HG03103 (cell line): ENCODE results near the gene TERB1.
"Not testable (repeated sequence)": the region's sequence is repeated elsewhere in the genome, so short reads cannot be mapped to it uniquely, and the experiment has no call there.

ENCODE experiments used
- ATAC-seq: cut with Tn5 transposase; IDR thresholded peaks from one replicate; pipeline ENCODE4 v1.9.1; 2021; ENCODE audit warnings: low read depth; ENCODE audit not compliant: unreplicated experiment

Gene TERB1

GRCh38 chr16:66830422-66831404 is 29.3 kb upstream of the TERB1 start, which contains the start of gene NAE1:
NAE1 (minus strand) TSS chr16:66830976; CDS start chr16:66830899, 77 bp downstream.
- peak; percentile 92 for ATAC-seq

- ATAC-seq, result no peak
Measured at GRCh38 chr16:66824006-66824405, 22.6 kb upstream of the TERB1 start.

GRCh38 chr16:66814734-66815133 is 13.3 kb upstream of the TERB1 start:
- no peak for ATAC-seq

- ATAC-seq, result no peak
Measured at GRCh38 chr16:66811043-66811442, 9.7 kb upstream of the TERB1 start.

- ATAC-seq, result no peak
Measured at GRCh38 chr16:66810391-66810790, 9.0 kb upstream of the TERB1 start.

GRCh38 chr16:66809765-66810164 is 8.4 kb upstream of the TERB1 start:
- ATAC-seq, result no peak

- ATAC-seq, result no peak
Measured at GRCh38 chr16:66802159-66802558, 775 bp upstream of the TERB1 start.

GRCh38 chr16:66800856-66801255 is 528 bp downstream of the TERB1 start:
- no peak for ATAC-seq

- ATAC-seq, result no peak
Measured at GRCh38 chr16:66798161-66798560, 3.2 kb downstream of the TERB1 start.

GRCh38 chr16:66793984-66794383 is 7.4 kb downstream of the TERB1 start:
- ATAC-seq, result not testable (repeated sequence)

GRCh38 chr16:66790130-66790733 is 11.2 kb downstream of the TERB1 start:
- ATAC-seq, result no peak

- no peak for ATAC-seq
Measured at GRCh38 chr16:66787427-66787826, 14.0 kb downstream of the TERB1 start.

GRCh38 chr16:66786551-66786950 is 14.8 kb downstream of the TERB1 start:
- no peak for ATAC-seq

- no peak for ATAC-seq
Measured at GRCh38 chr16:66776457-66776856, 24.9 kb downstream of the TERB1 start.

GRCh38 chr16:66774981-66775380 is 26.4 kb downstream of the TERB1 start:
- no peak for ATAC-seq

GRCh38 chr16:66758086-66758485 is 43.3 kb downstream of the TERB1 start:
- no peak for ATAC-seq

- no peak for ATAC-seq
Measured at GRCh38 chr16:66754819-66755218, 46.6 kb downstream of the TERB1 start.

- ATAC-seq, result no peak
Measured at GRCh38 chr16:66754211-66754610, 47.2 kb downstream of the TERB1 start.

- no peak for ATAC-seq
Measured at GRCh38 chr16:66752958-66753357, 48.4 kb downstream of the TERB1 start.

- ATAC-seq, result no peak
Measured at GRCh38 chr16:66752379-66752778, 49.0 kb downstream of the TERB1 start.

GRCh38 chr16:66751992-66752322 is 49.4 kb downstream of the TERB1 start:
- ATAC-seq, result no peak
